ENCODE measurements around the gene PDE4D. TPM values are rescaled to one million over a fixed set of nuclear protein-coding genes. Genes with fewer than 3 reads are reported as not detected.

PDE4D gene
- total RNA-seq, 4 donors from 2014 or later, result 15.9 to 66.3 (median 48.7) TPM

DNA sequence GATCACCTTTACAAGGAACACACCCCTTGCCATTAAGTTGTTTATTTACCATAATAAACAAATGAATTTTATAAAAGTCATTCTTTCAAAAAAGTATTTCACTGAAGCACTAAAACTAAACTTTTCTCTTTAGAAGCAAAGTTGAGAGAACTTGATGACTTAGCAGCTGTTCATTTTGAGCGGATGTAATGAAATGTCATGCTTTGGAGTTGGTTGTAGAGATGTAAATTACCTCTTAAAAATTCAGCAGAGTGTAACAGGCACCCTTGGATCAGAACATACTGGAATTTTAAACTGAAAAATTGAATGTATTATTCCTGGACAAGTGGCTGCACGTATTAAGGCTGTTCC lies 617.2 kb downstream of the PDE4D start:
- Histone ChIP-seq H3K4me1 (peaks cover 0 to 17% (median 3%) of the 10 kb centered on the region in 4 donors), H3K36me3 (no peaks in the 10 kb centered on the region), H3K27ac (peak overlapping the region in 3 of 4 donors; percentile 58 to 69 (median 64)), H3K4me3 (peak overlapping the region; percentile 30 to 52 (median 45)), H3K27me3 (no peaks in the 10 kb centered on the region), H3K9me3 (no peaks in the 10 kb centered on the region)
- DNase-seq (ENCODE audit: low spot score in 2 of 2), result no peak
- TF ChIP-seq POLR2A (IDR thresholded peaks at IDR 0.05) (no peak), EP300 (IDR thresholded peaks at IDR 0.05) (no peak)
- TF ChIP-seq, protein P1, sequence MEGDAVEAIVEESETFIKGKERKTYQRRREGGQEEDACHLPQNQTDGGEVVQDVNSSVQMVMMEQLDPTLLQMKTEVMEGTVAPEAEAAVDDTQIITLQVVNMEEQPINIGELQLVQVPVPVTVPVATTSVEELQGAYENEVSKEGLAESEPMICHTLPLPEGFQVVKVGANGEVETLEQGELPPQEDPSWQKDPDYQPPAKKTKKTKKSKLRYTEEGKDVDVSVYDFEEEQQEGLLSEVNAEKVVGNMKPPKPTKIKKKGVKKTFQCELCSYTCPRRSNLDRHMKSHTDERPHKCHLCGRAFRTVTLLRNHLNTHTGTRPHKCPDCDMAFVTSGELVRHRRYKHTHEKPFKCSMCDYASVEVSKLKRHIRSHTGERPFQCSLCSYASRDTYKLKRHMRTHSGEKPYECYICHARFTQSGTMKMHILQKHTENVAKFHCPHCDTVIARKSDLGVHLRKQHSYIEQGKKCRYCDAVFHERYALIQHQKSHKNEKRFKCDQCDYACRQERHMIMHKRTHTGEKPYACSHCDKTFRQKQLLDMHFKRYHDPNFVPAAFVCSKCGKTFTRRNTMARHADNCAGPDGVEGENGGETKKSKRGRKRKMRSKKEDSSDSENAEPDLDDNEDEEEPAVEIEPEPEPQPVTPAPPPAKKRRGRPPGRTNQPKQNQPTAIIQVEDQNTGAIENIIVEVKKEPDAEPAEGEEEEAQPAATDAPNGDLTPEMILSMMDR (IDR thresholded peaks at IDR 0.05), result no peak
- 55 to 57% methylated on average over 2 of the region's 2 CpGs for WGBS, 2 donors

DNA sequence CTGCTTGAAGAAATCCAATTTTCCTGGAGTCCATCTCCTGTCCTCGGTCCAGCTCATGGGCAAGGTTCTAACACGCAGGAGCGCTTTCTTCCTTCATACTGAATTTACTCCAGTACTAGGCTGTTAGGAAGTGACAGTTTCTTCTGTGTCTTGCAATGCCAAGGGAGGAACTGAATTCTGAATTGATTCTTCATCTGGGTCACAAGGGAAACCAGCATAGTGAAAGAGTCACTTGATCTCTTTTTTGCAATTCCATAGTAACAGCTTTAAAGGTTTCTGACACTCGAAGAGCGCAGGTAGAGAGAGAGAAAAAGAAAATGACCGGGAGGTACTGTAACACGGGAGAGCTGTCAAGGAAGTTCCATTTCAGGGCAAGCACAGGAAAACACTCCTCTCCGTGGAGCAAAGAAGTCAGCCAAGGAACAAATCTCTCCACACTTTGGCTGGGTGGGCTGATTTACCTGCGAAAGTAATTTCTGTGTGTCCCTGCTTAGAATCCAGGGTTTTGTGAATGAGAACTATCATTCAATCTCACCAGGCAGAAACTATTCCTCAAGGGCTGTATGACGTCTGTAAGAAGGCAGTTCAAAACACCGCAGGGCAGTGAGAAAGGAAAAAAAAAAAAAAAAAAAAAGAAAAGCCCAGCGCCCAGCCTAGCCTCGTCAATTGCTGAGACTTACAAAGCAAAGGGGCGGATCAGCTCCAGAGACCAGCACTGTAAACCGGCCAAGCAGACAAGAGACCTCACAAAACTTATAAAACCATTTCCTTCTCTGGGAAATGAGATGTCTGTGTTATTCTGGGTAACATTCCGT lies 617.8 kb downstream of the PDE4D start:
- Histone ChIP-seq H3K27ac (peak overlapping the region; percentile 28 to 69 (median 61)), H3K4me3 (peak overlapping the region; percentile 30 to 52 (median 45)), H3K9me3 (no peaks in the 10 kb centered on the region), H3K27me3 (no peaks in the 10 kb centered on the region), H3K36me3 (no peaks in the 10 kb centered on the region), H3K4me1 (peaks cover 0 to 17% (median 3%) of the 10 kb centered on the region in 4 donors)
- peak in 1 of 2 donors; percentile 21 for DNase-seq (ENCODE audit: low spot score in 2 of 2)
- WGBS, 2 donors, result 2 to 7% methylated on average over 16 of the region's 16 CpGs
- no peak for TF ChIP-seq POLR2A (IDR thresholded peaks at IDR 0.05)
- TF ChIP-seq, protein P1 (IDR thresholded peaks at IDR 0.05), result no peak
- peak in 1 of 2 donors; percentile 49 for TF ChIP-seq EP300 (IDR thresholded peaks at IDR 0.05)

DNA sequence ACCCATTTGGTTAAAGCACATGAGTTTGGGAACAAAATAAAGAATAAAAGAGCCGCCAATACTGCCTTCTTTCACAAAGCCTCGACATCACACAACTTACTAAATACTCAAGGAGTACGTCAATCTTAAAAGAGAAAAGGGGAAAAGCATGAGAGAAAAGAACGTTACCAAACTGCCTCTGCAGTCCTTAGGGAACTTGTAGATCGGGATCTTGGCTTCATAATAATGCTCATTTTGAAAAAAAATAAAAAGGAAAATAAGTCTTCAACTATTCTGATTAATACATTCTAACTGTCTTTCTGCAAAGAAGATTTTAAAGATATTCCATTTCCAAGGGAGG lies 618.4 kb downstream of the PDE4D start:
- no peaks in the 10 kb centered on the region for H3K9me3 ChIP-seq
- peaks cover 0 to 17% (median 3%) of the 10 kb centered on the region in 4 donors for H3K4me1 ChIP-seq
- peak overlapping the region; percentile 28 to 69 (median 61) for H3K27ac ChIP-seq
- DNase-seq (ENCODE audit: low spot score in 2 of 2), result no peak
- no peaks in the 10 kb centered on the region for H3K27me3 ChIP-seq
- TF ChIP-seq, protein P1 (IDR thresholded peaks at IDR 0.05), result no peak
- no peak for TF ChIP-seq POLR2A (IDR thresholded peaks at IDR 0.05)
- TF ChIP-seq EP300 (IDR thresholded peaks at IDR 0.05), result no peak
- H3K36me3 ChIP-seq, result no peaks in the 10 kb centered on the region
- WGBS, 2 donors, result 4 to 5% methylated on average over 5 of the region's 5 CpGs
- peak overlapping the region; percentile 30 to 52 (median 45) for H3K4me3 ChIP-seq

DNA sequence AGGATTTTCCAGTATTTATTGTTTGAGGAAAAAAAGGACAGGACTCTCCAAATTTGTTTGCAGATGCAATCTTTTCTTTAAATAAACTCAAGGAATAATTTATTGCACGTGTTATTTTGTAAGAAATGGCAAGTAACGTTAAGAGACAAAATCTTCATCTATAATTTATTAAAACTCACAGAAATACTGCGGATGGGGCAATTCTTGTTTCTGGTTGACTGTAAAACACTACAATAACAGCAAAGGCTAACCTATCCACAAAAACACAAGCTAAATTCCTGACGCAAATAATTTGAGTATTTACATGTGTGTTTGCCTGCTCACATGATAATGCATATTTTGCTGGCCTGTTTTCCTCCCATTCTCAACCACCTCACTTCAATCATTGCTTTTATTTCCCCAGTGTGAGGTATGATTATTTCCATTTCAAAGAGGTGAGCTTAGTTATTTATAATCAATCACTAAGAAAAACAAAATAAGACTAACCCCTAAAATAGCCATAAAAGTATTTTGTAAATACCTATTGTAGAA lies 619.4 kb downstream of the PDE4D start:
- Histone ChIP-seq H3K27ac (no peak overlapping the region), H3K9me3 (no peaks in the 10 kb centered on the region), H3K27me3 (no peaks in the 10 kb centered on the region), H3K4me1 (peaks cover 0 to 17% (median 3%) of the 10 kb centered on the region in 4 donors), H3K36me3 (no peaks in the 10 kb centered on the region), H3K4me3 (peak overlapping the region in 2 of 4 donors; percentile 42 to 52)
- TF ChIP-seq EP300 (IDR thresholded peaks at IDR 0.05), result no peak
- 75 to 82% methylated on average over 4 of the region's 4 CpGs for WGBS, 2 donors
- DNase-seq (ENCODE audit: low spot score in 2 of 2), result no peak

DNA sequence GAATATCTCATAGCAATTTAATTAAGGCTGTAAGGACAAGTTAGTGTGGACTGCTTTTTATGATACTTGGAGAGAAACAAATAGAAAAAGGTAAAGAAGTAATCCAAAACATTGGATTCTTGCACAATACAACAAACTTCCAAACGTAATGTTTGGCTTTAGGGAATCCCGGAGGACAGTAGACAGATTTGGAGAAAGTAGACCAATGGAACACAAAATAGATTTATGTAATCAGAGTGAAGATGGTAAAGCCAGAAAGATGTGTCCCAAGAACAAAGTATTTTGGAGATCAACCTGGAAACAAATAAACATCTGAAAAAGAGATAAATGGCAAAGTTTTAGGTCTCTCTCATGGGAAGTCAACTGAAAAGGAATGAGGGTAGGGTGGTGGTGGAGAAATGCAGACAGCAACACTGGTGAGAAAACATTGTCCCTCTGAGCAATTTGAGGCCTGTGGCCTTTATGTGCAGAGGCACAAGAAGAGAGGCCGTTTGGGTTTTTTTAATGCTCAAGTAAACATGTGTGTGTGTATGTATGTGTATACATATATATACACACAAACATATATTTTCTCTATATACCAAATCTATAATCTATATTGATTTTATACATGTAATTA lies 620.6 kb downstream of the PDE4D start:
- peaks cover 0 to 17% (median 3%) of the 10 kb centered on the region in 4 donors for H3K4me1 ChIP-seq
- H3K27me3 ChIP-seq, result no peaks in the 10 kb centered on the region
- H3K4me3 ChIP-seq, result no peak overlapping the region
- no peaks in the 10 kb centered on the region for H3K36me3 ChIP-seq
- WGBS, 2 donors, result 83 to 84% methylated on average over 3 of the region's 3 CpGs
- H3K9me3 ChIP-seq, result no peaks in the 10 kb centered on the region
- TF ChIP-seq POLR2A (IDR thresholded peaks at IDR 0.05) (no peak), EP300 (IDR thresholded peaks at IDR 0.05) (no peak)
- TF ChIP-seq, protein P1 (IDR thresholded peaks at IDR 0.05), result no peak
- no peak for DNase-seq (ENCODE audit: low spot score in 2 of 2)
- H3K27ac ChIP-seq, result no peak overlapping the region

Data from tibial nerve (tissue), 4 donors.